ENCODE data around the gene LRRC36.

LRRC36 gene

GRCh38 chr16:67296420-67296819 is 30.2 kb upstream of the LRRC36 start:
- no peak for DNase-seq

DNA sequence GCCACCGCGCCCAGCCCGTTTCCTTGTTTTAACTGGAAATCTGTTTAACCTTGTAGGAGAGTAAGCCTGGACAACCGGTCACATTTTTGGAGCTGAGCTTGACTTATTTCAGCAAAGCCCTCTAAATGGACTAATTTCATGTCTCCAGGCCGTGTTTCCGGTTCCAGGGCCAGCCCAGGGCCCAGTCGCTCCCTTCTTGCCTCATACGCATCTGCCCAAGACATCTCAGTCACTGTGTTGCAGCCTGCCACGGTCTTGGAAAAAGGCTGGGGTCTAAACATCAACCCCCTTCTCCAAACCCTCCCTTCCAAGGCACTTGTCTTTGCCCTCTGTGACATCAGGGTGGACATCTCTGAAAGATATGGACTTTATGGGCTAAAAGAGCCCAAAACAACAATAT is 28.3 kb upstream of the LRRC36 start:
- DNase-seq = no peak

DNA sequence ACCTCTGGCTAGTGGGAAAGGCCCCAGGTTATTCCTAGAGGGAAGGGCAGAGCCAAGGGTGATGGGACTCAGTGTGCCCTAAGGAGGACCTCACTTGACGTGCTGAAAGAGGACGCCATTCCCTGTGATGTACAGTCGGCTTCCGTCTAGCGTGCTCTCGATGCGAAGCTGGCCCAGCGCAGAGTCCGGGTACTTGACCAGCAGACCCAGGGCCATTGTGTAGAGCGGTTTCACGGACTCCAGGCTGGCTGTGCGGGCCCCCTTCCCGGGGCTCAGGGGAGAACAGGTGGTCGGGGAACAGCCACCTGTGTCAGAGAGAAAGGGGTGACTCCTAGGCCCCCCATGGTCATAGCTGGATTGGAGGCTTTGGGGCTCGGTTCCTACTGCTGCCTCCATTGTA is 27.3 kb upstream of the LRRC36 start:
- DNase-seq = no peak

DNA sequence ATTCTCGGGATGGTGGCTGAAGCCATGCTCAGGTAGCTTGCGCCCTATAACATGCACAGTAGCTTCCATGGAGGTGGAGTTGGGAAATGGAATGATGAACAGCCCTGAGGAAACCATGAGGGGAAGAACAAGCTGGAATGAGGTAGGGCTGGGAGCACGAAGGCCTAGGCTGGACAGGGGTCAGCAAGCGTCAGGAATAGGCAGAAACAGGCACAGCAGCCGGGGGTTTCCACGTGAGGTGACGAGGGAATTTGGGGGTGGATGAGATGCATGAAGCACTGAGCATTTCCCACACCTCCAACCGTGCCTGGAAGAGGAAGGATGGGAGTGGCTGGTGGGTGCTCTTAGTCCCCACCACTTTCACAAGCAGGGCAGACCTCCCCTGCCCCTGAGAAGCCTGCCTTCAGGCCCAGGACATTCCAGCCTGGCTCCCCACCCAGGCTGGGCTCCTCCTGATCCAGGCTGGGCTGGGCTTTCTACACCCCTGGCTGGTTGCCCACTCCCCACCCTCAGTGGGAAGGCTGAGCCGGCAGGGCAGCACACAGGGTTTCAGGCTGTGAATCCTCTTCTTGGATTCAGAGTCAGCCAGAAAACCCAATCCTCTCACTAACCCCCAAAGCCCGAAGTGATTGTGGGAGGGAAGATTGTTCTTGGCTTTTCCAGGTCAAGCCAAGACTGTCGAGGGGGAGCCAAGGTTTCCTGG is 25.4 kb upstream of the LRRC36 start:
- no peak for DNase-seq

DNA sequence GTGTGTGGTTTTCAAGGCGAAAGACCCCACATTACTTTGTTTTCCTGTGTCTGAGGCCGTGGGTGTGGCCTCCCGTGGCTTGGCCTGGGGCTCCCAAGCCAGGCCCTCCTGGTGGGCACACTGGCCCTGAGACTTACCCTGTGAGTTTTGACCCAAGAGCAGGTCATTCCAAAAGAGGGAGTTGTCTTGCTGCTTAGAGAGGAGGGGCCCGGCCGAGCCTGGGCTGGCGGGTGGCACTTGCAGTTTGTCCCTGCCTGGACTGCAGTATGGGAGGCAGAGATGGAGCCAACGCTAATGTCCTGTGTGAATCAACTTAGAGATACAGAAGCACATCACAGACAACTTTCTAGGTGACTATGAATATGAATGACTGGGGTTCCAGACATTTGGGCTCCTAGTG is 24.5 kb upstream of the LRRC36 start:
- DNase-seq = no peak

- DNase-seq = no peak
Measured at GRCh38 chr16:67302970-67303369, 23.6 kb upstream of the LRRC36 start.

GRCh38 chr16:67304020-67304419 is 22.6 kb upstream of the LRRC36 start:
- DNase-seq = no peak

DNA sequence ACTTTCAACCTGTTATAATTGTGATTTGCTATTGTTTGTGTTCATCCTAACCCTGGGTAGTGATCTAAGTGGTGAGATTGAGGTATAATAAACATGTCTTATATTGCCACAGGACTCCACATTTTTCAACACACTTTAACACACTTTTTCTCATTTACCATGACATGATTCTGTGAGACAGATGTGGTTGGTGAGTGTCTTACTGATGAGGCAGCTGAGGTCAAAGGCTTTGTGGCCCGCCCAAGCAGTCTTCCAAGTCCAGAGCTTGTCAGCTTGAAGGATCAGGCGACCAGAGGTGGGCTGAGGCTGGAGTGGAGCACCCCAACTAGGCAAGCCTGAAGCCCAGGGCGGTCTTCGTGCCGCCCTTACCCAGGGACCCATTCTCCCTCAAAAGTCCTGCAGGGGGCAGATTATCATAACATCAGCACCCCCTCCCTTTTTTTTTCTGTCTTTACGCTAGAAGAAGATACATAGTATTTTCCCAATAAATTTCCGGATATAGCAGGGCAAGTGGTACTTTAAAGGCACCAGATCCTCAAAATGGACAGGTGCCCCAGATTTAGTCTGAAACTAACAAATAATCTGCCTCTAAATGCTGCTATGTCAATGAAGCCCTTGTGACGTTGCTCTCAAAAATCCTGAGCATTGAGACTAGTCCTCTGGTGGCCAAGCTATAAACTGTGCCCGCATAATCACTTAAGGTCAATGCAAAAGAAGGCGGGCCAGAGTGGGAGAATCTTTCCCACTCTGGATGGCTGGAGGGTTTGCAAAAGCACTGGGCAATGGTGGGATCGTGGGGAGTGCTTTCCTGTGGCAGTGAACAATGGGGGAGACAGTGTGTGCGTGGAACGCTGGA is 21.2 kb upstream of the LRRC36 start:
- DNase-seq = no peak

DNA sequence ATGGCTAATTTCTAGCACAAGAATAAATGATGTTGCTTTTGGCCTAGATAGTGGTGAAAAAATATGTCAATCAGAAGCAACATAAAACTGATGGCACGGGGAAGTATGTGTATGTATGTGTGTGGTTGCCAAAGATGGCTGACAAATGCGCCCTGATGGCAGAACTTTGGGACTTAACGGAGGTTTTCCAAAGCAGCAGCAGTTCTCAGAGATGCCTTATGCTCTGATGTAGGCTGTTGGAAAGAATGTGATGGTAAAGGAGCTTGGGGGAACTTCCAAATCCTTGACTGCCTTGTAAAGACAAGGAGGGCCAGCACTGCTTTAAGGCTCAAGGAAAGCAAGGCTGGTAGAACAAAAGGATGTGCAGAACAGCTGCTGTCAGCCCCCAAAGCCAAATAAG is 16.1 kb upstream of the LRRC36 start:
- no peak for DNase-seq

DNA sequence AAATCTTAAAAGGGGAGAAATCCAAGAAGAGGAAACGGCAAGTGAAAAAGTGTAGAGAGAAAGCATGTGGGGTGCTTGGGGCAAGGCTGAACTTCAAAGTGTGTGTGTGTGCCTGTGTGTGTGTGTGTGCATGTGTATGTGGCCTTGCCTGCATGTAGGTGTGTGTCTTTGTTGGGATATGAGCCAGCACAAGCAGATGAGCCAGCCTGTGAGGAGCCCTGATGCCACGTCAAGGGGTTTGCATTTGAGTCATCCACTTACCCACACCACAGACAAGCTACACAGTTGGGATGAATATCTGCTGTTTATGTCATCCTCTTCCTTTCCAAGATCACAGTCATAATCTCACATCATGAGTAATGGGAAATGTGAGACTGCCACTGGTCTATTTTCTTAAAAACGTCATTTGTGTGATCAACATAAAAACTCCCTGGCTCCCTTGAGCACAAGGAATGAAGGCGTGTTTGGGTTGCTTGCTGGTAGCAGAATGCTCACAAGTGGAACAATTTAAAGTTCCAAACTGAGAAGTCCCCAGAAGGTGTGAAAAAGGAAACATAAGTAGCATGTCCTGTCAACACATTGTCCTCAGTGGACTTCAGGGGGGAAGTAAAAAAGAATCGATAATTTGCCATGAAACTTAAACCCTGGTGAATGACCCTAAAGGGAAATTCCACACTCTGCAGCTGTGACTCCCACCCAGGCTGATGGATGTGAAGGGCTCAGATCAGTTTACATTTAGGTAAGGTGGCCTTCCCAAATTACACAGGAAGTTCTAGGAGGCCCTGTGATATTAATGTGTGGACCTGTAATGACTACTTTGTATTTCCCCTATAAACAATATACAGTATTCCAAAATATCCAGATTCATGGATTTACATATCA is 14.8 kb upstream of the LRRC36 start:
- no peak for DNase-seq

- DNase-seq = no peak
Measured at GRCh38 chr16:67312719-67313118, 13.9 kb upstream of the LRRC36 start.

GRCh38 chr16:67317853-67318252 is 8.8 kb upstream of the LRRC36 start:
- DNase-seq = no peak

- no peak for DNase-seq
Measured at GRCh38 chr16:67326115-67326471, 522 bp upstream of the LRRC36 start.

GRCh38 chr16:67327743-67328142 is 1.1 kb downstream of the LRRC36 start:
- no peak for DNase-seq

DNA sequence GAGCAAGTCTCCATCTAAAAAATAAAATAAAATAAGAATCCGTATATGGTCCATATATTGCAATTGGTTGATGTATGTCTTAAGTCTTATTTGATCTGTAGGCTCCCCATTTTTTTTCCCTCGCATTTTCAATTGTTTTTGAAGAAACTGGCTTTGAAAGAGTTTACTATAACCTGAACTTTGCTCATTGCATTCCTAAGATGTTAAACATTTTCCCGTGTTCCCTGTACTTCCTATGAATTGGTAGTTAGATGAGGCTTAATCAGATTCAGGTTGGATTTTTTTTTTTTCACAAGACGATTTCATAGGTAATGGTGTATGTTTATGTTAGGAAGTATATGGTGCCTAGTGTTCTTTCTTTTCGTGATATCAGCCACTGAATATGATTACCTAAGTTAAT is 3.3 kb downstream of the LRRC36 start:
- no peak for DNase-seq

DNA sequence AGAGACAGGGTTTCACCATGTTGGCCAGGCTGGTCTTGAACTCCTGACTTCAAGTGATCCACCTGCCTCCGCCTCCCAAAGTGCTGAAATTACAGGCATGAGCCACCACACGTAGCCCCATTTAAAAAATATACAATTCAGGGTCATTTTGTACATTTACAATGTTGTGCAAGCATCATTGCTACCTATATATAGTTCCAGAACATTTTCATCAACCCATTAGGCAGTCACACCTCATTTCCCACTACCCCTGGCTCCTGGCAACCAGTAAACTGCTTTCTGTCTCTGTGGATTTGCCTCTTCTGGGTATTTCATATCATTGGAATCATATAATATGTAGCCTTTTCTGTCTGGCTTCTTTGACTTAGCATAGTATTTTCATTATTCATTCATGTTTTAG is 6.7 kb downstream of the LRRC36 start:
- no peak for DNase-seq

- DNase-seq = no peak
Measured at GRCh38 chr16:67336116-67336515, 9.5 kb downstream of the LRRC36 start.

DNA sequence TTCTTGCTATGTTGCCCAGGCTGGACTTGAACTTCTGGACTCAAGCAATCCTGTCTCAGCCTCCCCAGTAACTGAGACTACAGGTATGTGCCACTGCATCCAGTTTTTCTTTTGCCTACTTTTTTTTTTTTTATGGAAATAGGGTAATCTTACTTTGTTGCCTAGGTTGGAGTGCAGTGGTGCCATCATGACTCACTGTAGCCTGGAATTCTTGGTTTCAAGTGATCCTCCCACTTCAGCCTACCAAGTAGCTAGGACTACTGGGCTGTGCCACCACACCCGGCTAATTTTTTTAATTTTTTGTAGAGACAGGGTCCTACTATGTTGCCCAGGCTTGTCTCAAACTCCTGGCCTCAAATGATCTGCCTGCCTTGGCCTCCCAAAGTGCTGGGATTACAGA is 10.0 kb downstream of the LRRC36 start:
- no peak for DNase-seq

DNA sequence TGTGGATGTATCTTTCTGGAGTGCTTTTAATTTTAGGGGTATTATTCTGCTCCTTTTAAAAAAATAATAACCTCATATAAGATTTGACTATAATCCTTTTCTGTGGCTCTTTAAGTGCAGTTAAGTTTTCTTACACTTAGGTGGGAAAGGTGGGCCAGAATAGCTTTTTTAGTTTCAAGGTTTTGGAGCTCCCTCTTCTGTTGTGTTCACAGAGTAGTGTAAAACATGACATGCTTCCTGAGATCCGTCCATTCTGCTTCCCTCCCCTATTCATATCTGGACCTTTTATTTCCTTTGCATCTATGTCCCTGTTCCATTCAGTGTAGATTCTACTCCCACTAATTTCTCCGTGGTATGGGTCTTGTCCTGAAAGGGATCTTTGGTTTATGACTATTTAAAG is 12.8 kb downstream of the LRRC36 start:
- DNase-seq = no peak

DNA sequence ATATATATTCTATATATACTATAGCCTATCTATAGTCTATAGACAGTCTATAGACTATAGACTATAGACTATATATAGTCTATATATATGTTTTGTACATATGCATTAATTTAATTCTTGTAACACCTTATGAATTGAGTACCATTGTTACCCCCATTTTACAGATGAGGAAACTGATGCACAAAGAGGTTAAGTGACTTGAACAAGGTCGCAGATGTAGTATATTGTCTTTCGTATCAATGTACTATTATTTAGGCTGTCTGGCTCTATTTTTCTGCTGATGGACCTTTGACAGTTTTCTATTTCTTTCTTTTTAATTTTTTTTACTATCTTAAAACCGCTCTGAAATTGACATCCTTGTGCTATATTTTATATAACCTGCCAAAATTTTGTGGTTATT is 14.6 kb downstream of the LRRC36 start:
- no peak for DNase-seq

- no peak for DNase-seq
Measured at GRCh38 chr16:67342616-67343015, 16.0 kb downstream of the LRRC36 start.

GRCh38 chr16:67345401-67345800 is 18.8 kb downstream of the LRRC36 start:
- no peak for DNase-seq

- no peak for DNase-seq
Measured at GRCh38 chr16:67346341-67346740, 19.7 kb downstream of the LRRC36 start.

DNA sequence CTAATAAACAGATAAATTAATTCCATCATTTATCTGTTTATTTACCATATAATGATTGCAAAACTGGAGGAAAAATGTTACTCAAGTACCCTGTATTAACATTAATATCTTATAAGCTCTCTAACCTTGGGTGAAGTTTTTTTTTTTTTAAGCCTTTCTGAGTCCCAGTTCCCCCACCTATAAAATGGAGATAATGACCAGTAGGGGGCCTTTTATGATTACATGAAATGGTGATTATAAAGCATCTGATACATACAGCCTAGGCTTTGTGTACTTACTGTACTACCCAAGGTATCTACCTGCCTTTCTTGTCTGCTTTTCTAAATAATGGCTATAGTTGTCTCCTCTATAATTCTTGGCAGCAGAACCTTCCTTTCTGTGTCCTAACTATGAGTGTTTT is 22.6 kb downstream of the LRRC36 start:
- DNase-seq = no peak

All from NCI-H774 (cell line).